Activated CD4-positive, alpha-beta T cell treated with anti-CD3 and anti-CD28 coated beads, Interleukin-2, Interleukin-4, amounts not matched to agents 100 ng/mL and 50 ng/mL, durations not matched to agents 16 hours and 8 hours (primary cell): ENCODE results near the gene NMBR.
"Not testable (repeated sequence)": the region's sequence is repeated elsewhere in the genome, so short reads cannot be mapped to it uniquely, and the experiment has no call there.

ENCODE experiments used
- DNase-seq: peaks from one replicate; pipeline ENCODE4 v3.0.0-alpha.2; 2020; ENCODE audit warnings: low spot score

NMBR gene

GRCh38 chr6:142146828-142147662, at the start of gene NMBR, which contains the start of gene VTA1:
Gene NMBR (minus strand): TSS chr6:142147122. CDS start chr6:142088658, 58,464 bp downstream.
Gene VTA1 (plus strand): TSS chr6:142147263. CDS start chr6:142147288, 25 bp downstream.
- peak; percentile 97 for DNase-seq

- DNase-seq: no peak
Measured at GRCh38 chr6:142195862-142196541, 49.1 kb upstream of the NMBR start.

- DNase-seq: no peak
Measured at GRCh38 chr6:142193621-142194020, 46.7 kb upstream of the NMBR start.

- no peak for DNase-seq
Measured at GRCh38 chr6:142192343-142192742, 45.4 kb upstream of the NMBR start.

GRCh38 chr6:142189057-142189456, 42.1 kb upstream of the NMBR start:
- no peak for DNase-seq

- not testable (repeated sequence) for DNase-seq
Measured at GRCh38 chr6:142188341-142188740, 41.4 kb upstream of the NMBR start.

GRCh38 chr6:142187209-142187608, 40.3 kb upstream of the NMBR start:
- DNase-seq: no peak

GRCh38 chr6:142185641-142186040, 38.7 kb upstream of the NMBR start:
- no peak for DNase-seq

GRCh38 chr6:142184307-142184706, 37.4 kb upstream of the NMBR start:
- DNase-seq: no peak

GRCh38 chr6:142183351-142183750, 36.4 kb upstream of the NMBR start:
- no peak for DNase-seq

- DNase-seq: no peak
Measured at GRCh38 chr6:142182004-142182403, 35.1 kb upstream of the NMBR start.

GRCh38 chr6:142178129-142178528, 31.2 kb upstream of the NMBR start:
- DNase-seq: no peak

GRCh38 chr6:142174703-142175102, 27.8 kb upstream of the NMBR start:
- DNase-seq: no peak

- DNase-seq: no peak
Measured at GRCh38 chr6:142173980-142174379, 27.1 kb upstream of the NMBR start.

- no peak for DNase-seq
Measured at GRCh38 chr6:142172758-142173157, 25.8 kb upstream of the NMBR start.

GRCh38 chr6:142171351-142171750, 24.4 kb upstream of the NMBR start:
- DNase-seq: no peak

GRCh38 chr6:142167486-142167885, 20.6 kb upstream of the NMBR start:
- DNase-seq: no peak

- DNase-seq: no peak
Measured at GRCh38 chr6:142167071-142167470, 20.1 kb upstream of the NMBR start.

- no peak for DNase-seq
Measured at GRCh38 chr6:142165227-142165626, 18.3 kb upstream of the NMBR start.

- DNase-seq: no peak
Measured at GRCh38 chr6:142162780-142163179, 15.9 kb upstream of the NMBR start.

GRCh38 chr6:142156758-142157068, 9.8 kb upstream of the NMBR start:
- not testable (repeated sequence) for DNase-seq

GRCh38 chr6:142155895-142156757, 9.2 kb upstream of the NMBR start:
- peak; percentile 27 for DNase-seq

GRCh38 chr6:142155091-142155490, 8.2 kb upstream of the NMBR start:
- no peak for DNase-seq
